ENCODE results near the gene CHRM2. TPM values are rescaled to one million over a fixed set of nuclear protein-coding genes. Genes with fewer than 3 reads are reported as not detected.

The CHRM2 gene
- total and polyA plus RNA-seq, 8 donors, result 0.19 to 50.9 (median 4.9) TPM; not detected in 1

DNA sequence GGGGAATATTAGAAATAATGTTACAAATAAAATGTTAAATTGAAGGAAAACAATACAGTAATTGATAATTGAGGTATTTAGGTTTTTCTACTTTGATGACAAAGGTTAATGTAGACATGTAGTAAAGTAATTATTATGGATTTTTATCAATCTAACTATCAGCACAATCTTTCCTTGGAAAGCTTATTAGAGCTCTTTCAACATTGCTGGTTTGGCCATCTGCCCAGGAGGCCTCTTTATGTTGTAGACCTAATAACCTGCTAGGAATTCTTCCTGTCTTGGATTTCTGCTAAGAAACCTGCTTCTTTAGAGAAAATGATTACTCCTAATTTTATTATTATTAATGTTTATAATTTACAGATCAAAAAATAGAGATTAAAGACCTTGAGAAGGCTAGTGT, 78.9 kb downstream of the CHRM2 start:
- intact Hi-C loops (cut with DNase I; ENCODE audit: low total_unique reads), result no loop called here
- Histone ChIP-seq H3K4me3 (no peak overlapping the region), H3K27ac (no peak overlapping the region), H3K27me3 (no peaks in the 10 kb centered on the region), H3K36me3 (no peaks in the 10 kb centered on the region), H3K9me3 (no peaks in the 10 kb centered on the region), H3K4me1 (peaks cover 0 to 10% (median 0%) of the 10 kb centered on the region in 4 donors)
- no peak for DNase-seq
- TF ChIP-seq POLR2AphosphoS5 (IDR thresholded peaks at IDR 0.05) (no peak), POLR2A (IDR thresholded peaks at IDR 0.05) (no peak), EP300 (IDR thresholded peaks at IDR 0.05) (no peak)
- TF ChIP-seq, protein P1, sequence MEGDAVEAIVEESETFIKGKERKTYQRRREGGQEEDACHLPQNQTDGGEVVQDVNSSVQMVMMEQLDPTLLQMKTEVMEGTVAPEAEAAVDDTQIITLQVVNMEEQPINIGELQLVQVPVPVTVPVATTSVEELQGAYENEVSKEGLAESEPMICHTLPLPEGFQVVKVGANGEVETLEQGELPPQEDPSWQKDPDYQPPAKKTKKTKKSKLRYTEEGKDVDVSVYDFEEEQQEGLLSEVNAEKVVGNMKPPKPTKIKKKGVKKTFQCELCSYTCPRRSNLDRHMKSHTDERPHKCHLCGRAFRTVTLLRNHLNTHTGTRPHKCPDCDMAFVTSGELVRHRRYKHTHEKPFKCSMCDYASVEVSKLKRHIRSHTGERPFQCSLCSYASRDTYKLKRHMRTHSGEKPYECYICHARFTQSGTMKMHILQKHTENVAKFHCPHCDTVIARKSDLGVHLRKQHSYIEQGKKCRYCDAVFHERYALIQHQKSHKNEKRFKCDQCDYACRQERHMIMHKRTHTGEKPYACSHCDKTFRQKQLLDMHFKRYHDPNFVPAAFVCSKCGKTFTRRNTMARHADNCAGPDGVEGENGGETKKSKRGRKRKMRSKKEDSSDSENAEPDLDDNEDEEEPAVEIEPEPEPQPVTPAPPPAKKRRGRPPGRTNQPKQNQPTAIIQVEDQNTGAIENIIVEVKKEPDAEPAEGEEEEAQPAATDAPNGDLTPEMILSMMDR (IDR thresholded peaks at IDR 0.05), result no peak

GRCh38 chr7:136950331-136950730, 81.9 kb downstream of the CHRM2 start:
- no peak overlapping the region for H3K27ac ChIP-seq
- TF ChIP-seq EP300 (IDR thresholded peaks at IDR 0.05) (no peak), POLR2AphosphoS5 (IDR thresholded peaks at IDR 0.05) (no peak), POLR2A (IDR thresholded peaks at IDR 0.05) (no peak)
- TF ChIP-seq, protein P1 (IDR thresholded peaks at IDR 0.05), result no peak
- 71 to 83% (median 82%) methylated on average over 3 of the region's 3 CpGs for WGBS, 5 donors

GRCh38 chr7:136953386-136953785, 84.9 kb downstream of the CHRM2 start:
- Histone ChIP-seq H3K27me3 (no peaks in the 10 kb centered on the region), H3K4me1 (peaks cover 0 to 26% (median 9%) of the 10 kb centered on the region in 4 donors), H3K27ac (no peak overlapping the region), H3K9me3 (no peaks in the 10 kb centered on the region), H3K4me3 (no peak overlapping the region), H3K36me3 (no peaks in the 10 kb centered on the region)
- WGBS, 5 donors, result 65 to 85% (median 78%) methylated on average over 3 of the region's 3 CpGs
- TF ChIP-seq, protein P1 (IDR thresholded peaks at IDR 0.05), result no peak
- no peak for TF ChIP-seq EP300 (IDR thresholded peaks at IDR 0.05)
- TF ChIP-seq POLR2A (IDR thresholded peaks at IDR 0.05), result no peak
- no peak for TF ChIP-seq POLR2AphosphoS5 (IDR thresholded peaks at IDR 0.05)
- DNase-seq, result no peak
- intact Hi-C loops (cut with DNase I; ENCODE audit: low total_unique reads), result no loop called here

More at GRCh38 chr7:136950331-136950730, 81.9 kb downstream of the CHRM2 start:
- H3K27me3 ChIP-seq, result no peaks in the 10 kb centered on the region
- DNase-seq, result no peak
- peaks cover 0 to 10% (median 0%) of the 10 kb centered on the region in 4 donors for H3K4me1 ChIP-seq
- H3K9me3 ChIP-seq, result no peaks in the 10 kb centered on the region
- H3K36me3 ChIP-seq, result no peaks in the 10 kb centered on the region
- intact Hi-C loops (cut with DNase I; ENCODE audit: low total_unique reads), result no loop called here
- no peak overlapping the region for H3K4me3 ChIP-seq

DNA sequence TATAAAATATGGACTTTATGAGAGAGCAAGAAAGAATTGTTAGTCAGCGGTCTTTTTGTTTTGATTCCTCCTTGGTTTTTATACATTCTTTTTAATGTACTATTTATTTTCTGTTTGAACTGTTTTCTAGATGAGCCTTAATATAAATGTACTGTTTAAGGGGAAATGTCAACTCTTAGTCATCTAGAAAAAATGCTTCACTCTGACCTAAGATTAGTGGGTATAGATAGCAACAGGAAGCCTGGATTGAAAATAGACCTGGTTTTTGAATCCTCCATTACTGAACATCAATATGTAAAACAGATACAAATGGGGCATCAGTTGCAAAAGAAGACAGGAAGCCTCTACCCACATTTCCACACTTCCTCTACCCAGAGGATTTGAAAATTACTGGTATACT, 87.8 kb downstream of the CHRM2 start:
- intact Hi-C loops (cut with DNase I; ENCODE audit: low total_unique reads), result no loop called here
- TF ChIP-seq, protein P1 (IDR thresholded peaks at IDR 0.05), result no peak
- TF ChIP-seq POLR2A (IDR thresholded peaks at IDR 0.05), result no peak
- no peak for TF ChIP-seq POLR2AphosphoS5 (IDR thresholded peaks at IDR 0.05)
- TF ChIP-seq EP300 (IDR thresholded peaks at IDR 0.05), result no peak
- peaks cover 0 to 25% (median 9%) of the 10 kb centered on the region in 4 donors for H3K4me1 ChIP-seq
- no peak overlapping the region for H3K27ac ChIP-seq
- no peak for DNase-seq
- 63 to 75% (median 70%) methylated on average over 1 of the region's 1 CpG for WGBS, 5 donors
- H3K4me3 ChIP-seq, result no peak overlapping the region
- H3K9me3 ChIP-seq, result no peaks in the 10 kb centered on the region
- H3K27me3 ChIP-seq, result no peaks in the 10 kb centered on the region
- no peaks in the 10 kb centered on the region for H3K36me3 ChIP-seq
